AG09309 (cell line): ENCODE results near the gene FOSL1.

Experiments used
- DNase-seq: peaks from one replicate; pipeline ENCODE4 v3.0.0-alpha.2; 2010; ENCODE audit warnings: low read depth
- H3K4me3 ChIP-seq: 2 replicates; pipeline ENCODE4 v1.5.1; 2011; ENCODE audit warnings: mild to moderate bottlenecking, low read depth, low read length, moderate library complexity; ENCODE audit not compliant: control insufficient read depth
- TF ChIP-seq, protein P1 (sequence below): IDR thresholded peaks from 2 replicates; pipeline ENCODE4 v1.5.1; 2011; ENCODE audit warnings: mild to moderate bottlenecking, low read depth, low read length, inconsistent platforms; ENCODE audit not compliant: insufficient read depth, control insufficient read depth; ENCODE audit errors: missing control alignments

FOSL1 gene

DNA sequence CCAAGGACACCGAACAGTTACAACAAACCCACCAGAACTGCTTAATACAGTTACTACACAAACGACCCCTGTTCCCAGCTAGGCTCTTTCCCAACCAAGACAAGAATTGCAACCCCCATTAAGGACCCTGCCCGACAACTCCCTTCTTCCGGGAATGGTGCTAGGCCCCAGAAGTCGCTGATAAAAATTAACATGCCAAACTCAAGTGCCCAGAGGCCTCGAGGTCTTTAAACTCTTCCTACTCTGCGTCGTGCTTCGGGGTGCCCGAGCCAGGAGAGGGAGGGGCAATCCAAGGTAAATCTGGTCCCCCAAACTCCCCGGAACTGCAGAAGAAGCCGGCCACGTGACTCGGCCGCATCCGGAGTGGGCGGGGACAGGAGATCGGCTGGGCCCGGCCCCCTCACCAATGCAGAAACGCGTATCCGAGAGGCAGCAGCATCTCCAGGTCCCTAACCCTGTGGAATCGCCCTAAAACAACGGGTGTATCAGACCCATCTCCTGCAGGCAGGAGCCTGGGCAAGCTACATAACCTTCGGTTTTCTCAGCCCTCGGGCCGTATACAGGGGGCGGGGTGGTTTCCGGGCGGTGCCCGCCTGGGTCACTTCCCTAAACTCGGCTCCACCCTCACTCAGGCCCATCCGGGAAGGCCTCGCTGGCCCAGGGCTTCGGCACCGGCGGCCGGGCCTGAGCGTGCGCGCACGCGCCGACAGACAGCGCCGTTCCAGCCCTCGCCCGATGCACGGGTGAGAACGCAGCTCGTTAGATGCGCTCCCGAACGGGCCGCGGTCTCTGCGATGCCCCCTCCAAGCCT is 43.3 kb downstream of the FOSL1 start:
- DNase-seq: no peak
- peak overlapping the region; percentile 84 for H3K4me3 ChIP-seq

DNA sequence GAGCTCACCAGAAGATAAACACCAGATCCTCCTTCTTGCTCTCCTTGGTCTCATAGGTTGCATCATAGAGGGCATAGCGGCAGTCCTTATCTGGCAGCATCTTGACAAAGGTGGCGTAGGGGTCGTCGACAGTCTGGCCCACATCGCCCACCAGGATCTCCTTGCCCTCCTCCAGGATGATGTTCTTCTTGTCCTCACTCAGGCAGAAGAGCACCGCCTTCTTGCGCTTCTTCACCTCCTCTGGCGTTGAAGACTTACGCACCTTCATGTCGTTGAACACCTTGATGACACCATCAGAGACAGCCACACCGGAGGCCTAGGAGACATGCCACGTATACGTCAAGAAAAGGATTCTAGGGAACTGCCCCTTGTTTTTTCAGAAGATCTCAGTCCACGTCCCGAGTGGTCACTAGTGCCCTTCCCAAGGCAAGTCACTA is 44.2 kb downstream of the FOSL1 start:
- DNase-seq: no peak
- H3K4me3 ChIP-seq: peak overlapping the region; percentile 84
- TF ChIP-seq, protein P1, sequence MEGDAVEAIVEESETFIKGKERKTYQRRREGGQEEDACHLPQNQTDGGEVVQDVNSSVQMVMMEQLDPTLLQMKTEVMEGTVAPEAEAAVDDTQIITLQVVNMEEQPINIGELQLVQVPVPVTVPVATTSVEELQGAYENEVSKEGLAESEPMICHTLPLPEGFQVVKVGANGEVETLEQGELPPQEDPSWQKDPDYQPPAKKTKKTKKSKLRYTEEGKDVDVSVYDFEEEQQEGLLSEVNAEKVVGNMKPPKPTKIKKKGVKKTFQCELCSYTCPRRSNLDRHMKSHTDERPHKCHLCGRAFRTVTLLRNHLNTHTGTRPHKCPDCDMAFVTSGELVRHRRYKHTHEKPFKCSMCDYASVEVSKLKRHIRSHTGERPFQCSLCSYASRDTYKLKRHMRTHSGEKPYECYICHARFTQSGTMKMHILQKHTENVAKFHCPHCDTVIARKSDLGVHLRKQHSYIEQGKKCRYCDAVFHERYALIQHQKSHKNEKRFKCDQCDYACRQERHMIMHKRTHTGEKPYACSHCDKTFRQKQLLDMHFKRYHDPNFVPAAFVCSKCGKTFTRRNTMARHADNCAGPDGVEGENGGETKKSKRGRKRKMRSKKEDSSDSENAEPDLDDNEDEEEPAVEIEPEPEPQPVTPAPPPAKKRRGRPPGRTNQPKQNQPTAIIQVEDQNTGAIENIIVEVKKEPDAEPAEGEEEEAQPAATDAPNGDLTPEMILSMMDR: no peak

More for the DNA sequence above, 43.3 kb downstream of the FOSL1 start:
- TF ChIP-seq, protein P1: no peak

DNA sequence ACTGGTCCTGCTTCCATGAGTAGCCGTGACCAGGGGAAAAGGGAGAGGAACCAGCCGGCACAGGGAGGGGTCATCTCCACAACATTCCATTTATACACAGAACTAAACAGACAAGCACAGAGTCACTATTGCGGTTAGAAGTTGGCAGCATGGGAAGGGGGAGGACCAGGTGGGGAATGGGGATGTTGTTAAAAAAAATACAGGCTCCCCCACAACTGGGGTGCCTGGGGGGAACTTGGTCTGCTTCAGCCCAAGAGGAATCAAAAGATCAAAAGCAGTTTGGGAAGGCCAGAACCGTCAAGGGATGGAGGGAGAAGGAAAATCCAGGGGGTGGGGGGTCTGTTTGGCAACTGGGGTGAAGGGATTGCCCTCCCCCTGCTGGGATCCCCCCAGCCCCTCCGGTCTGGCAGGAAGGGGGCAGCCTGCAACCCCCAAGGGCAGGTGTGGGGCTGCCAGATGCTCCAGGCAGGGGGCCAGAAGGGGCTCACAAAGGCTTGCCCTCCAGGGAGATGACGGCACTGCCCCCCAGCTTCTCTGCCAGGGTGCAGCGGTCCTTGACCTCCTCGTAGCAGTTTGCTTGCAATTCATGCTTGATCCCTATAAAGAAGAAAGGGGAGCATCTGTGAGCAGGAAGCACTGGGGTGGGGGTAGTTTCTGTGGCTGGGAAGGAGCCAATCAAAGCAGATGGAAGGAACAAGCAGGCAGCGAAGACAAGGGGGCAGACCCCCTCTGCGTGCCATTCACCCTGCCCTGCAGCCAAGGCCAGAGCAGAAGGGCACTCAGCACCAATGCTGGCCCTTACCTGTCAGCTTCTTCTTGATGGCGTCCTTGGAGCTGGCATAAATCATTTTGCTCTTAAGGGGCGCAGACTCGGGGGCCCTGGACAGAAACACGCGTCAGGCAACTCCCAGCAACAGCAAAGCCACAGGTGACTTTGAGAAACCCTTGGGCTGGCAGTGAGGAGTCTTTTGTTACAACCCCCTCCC is 45.0 kb downstream of the FOSL1 start:
- TF ChIP-seq, protein P1: no peak
- no peak for DNase-seq
- H3K4me3 ChIP-seq: no peak overlapping the region; the same call in 1 of the 2 replicates

DNA sequence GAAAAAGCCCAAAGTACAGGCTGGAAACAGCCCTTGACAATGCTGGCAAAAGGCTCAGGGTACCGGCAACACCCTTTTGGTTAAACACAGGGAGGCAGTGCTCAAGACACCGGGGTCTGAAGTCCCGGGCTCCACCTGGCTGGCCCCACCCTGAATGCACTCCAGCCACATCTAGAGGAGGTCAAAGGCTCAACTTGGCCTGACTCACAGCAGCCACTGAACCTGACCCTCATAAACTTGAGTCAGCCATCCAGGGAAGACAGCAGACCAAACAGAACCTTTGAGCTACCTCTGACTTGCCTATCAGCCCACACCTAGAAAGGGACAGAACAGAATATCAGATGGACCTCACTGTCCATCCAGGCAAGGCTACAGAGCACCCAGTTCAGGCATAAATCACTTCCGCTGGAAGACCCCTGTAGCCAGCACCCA is 46.0 kb downstream of the FOSL1 start:
- no peak for DNase-seq
- H3K4me3 ChIP-seq: no peak overlapping the region
- TF ChIP-seq, protein P1: no peak

DNA sequence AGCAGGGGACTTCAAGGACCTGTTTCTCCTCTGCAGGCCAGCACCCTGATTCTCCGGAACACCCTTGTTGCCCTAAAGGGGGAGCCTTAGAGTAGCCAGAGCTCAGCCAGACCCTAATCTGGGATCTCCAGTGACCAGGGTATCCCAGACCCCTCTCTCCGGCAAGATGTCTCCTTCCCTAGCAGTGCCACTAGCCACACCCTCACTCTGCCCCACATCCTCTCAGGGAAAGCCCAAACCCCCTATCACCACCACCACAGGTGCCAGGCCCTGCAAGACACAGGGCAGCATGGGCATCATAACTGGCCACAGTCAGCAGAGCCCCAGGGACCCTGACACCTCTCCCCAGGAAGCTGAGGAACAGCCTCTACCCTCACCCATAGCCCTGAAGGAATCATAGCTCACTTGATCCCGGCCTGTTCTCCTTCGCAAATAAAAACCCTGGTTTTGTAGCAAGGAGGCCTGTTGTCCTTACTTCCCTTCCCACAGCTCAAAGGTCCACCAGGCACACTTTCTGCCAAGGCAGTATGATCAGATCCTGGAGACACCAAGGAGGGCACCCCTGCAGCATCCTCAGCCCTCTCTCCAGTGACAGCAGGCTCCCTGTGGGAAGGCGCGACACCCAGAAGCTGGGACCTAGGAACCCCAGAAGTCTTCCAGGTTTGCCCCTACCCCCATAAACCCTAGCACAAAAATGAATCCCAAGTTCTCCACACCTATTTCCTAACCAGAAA is 46.8 kb downstream of the FOSL1 start:
- TF ChIP-seq, protein P1: no peak
- no peak for DNase-seq
- H3K4me3 ChIP-seq: no peak overlapping the region

DNA sequence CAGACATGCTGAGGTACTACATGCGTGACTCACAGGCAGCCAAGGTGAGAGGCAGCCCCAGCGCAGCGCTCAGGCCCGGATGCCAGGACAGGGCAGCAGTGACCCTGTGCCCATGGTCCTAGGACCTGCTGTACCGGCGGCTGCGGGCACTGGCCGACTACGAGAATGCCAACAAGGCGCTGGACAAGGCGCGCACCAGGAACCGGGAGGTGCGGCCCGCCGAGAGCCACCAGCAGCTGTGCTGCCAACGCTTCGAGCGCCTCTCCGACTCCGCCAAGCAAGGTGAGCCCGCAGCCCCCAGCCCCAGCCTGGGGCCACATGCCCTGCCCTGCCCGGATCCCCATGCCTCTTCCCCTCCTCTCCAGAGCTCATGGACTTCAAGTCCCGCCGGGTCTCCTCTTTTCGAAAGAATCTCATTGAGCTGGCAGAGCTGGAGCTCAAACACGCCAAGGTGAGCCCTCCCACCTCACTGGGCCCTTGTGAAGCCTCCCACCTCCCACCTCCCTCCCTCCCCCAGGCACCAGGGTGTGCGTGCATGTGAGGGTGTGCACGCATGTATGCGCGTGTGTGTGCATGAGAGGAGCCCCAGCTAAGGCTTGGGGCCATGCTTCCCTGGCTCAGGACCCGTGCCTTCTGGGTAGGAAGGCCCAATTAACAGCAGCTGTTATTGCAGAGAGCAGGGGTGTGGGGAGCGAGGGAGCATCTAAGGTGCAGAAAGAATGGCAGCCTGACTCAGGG is 47.5 kb downstream of the FOSL1 start:
- H3K4me3 ChIP-seq: no peak overlapping the region
- TF ChIP-seq, protein P1: no peak
- DNase-seq: no peak
